ENCODE results near the gene TRABD.
A peak's percentile ranks its signal among the peaks of the same experiment; 100 is the strongest.

The TRABD gene

DNA sequence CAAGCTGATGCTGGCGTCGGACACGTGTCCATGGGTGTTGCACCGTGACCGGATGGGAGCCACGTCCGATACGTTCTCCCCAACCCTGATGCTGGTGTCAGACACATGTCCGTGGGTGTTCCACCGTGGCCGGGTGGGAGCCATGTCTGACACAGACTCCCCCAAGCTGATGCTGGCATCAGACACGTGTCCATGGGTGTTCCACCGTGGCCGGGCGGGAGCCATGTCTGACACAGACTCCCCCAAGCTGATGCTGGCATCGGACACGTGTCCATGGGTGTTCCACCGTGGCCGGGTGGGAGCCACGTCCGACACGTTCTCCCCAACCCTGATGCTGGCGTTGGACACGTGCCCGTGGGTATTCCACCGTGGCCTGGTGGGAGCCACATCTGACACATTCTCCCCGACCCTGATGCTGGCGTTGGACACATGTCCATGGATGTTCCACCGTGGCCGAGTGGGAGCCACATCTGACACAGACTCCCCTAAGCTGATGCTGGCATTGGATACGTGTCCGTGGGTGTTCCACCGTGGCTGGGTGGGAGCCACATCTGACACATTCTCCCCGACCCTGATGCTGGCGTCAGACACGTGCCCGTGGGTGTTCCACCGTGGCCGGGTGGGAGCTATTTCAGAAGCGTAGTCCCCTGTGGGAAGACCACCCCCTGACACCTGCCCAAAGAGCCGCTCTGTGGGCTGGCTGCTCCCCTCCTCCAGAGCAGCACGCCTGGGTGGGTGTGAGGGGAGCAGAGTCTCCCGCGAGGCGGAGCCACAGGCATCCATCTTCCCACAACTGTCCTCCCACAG lies 35.1 kb downstream of the TRABD start:
- no peak for DNase-seq

DNA sequence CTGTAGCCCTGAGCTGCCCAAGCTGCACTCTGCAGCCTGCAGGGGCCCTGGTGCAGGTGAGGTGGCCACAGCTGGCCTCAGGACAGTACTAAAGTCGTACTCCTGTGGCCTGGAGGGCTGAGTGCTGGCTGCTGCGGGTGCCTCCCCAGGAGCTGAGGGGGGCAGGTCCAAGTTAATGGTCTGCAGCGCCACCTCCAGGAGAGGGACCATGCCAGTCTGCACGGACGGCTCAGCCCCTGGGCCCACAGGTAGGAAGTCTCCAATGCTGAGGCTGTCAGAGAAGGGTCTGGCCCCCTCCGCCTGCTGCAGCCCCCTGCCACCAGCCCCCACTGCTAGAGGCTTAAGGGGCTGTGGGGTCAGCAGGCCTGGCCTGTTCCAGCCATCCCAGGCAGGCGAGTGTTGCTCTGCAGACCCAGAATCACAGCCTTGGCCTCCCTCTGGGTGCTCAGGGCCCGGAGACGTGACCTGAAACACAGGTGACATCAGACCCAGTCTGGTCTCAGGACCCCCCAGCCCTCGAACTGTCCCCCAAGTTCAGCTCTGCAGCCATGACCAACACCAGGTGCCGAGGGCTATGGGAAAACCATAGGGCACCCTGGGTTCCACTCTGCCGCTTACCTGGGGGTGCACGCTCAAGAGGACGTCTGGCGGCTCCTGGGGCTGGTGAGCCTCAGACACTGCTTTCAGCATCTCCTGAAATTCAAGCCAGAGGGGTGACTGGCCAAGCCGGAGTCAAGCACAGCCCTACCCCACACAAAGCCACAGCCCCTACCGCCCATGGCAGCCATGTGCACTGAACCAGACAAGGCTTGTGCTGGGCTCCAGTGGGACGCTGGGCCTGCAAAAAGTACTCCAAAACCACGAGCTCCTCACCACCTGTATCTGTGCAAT lies 35.9 kb downstream of the TRABD start:
- no peak for DNase-seq

DNA sequence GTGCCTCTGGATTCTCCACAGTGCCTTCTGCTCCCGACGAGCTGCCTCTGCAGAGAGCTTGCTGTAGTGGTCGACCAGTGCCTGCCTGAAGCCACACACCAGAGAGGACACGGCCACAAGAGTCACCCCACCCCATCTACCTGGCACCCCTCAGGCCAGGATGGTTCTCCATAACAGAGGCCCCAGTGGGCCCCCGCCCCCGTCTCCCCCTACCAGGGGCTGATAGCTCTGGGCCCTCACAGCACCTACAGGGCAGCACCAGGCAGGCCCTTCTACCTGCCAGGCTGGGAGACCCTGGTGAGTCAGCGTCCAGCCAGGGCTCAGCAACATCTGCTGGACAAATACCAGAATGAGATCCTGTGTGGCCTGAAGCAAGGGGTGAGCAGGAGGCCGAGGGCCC lies 36.8 kb downstream of the TRABD start:
- no peak for DNase-seq

DNA sequence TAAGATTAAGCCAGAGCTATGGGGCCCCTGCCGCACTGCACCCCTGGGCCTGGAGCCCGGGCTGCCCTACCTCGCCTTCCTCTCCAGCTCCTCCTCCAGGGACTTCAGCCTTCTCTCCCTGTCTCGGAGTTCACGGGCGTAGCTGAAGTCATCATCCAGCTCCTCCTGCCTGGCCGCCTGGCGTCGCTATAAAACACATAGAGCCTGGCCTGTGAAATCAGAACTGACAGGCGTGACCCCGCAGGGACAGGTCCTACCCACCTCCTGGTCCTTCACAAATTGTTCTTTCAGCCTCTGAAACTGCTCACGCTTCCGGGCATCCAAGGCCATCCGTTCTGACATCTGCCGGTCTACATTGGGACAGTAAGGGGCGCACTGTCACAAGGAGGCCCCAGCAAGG lies 38.4 kb downstream of the TRABD start:
- DNase-seq, result no peak

DNA sequence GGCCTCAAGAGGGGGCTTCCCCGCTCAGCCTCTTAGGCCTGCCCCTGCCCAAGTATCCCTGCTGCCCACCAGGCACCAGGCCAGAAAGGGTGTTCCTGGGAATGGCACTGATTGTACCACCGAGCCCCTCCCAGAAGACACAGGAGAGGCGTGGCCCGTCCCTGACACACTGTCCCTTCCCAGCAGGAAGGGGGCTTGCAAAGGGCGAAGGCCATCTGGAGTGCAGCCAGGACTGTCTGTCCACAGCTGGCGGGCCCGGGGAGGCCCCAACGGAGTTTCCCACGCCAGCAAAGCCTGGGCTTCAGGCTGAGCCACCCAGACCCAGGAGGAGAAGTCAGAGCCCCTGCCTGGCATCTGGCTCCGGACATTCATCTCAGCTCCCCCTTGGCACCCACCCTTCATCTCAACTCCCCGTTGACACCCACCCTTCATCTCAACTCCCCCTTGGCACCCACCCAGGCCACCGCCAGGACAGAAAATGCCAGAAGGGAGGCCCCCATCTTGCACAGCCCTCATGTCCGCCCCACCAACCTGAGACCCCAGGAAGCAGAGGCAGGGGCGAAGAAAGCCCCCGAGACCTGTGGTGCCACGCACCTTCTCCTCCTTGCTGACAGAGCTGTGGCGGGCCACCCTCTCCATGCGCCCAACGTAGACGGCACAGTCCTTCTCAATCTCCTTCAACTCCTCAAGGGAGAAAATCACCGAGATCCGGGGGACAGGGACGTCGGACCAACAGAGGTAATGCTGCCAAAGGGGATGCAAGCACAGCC lies 39.7 kb downstream of the TRABD start:
- no peak for DNase-seq

DNA sequence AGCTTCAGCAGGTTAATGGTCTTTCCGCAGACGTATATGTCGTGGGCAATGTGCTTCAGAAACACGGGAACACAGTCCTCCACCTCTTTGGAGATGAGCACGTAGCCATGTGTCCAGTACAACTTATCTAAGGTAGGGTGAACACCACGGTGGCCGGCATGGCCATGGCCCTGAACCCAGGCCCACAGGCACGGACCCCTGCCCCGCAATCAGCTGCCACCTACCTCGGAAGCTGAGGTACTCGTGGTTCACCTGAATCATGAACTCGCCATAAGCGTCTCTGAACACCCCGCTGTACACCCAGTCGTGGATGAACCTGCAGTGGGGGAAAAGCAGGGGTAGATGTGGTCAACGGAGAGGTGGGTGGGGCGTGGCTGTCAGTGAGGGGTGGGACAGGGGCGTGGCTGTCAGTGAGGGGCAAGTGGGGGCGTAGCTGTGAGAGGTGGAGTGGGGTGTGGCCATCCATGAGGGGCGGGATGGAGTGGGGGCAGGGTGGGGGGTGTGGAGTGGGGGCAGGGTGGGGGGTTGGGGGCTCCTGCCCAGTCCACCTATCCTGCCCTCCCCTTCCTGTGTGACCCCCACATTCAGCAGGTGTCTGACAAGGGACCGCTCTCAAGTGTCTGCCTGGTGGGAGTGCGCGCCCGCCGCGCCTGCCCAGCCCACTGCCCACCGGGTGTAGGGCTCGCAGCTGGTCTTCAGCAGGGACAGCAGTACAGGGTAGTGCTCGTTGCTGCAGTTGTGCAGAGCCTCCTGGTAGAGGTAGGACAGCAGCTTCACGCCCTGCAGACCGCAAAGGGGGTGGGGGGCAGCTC lies 40.6 kb downstream of the TRABD start:
- DNase-seq, result no peak

DNA sequence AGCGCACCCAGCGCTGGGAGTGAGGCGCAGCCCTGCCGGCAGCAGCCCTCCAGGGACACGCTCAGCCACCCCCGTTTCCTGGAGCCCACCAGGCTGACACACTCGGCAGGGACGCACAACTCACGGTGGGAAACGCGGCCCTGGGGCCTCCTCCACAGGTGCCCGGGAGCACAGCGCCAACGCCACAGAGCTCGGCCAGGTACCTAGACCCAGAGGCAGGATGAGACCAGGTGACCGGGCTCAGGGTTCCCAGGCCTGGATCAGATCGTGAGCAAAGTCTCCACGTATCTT lies 41.1 kb downstream of the TRABD start:
- DNase-seq, result no peak

DNA sequence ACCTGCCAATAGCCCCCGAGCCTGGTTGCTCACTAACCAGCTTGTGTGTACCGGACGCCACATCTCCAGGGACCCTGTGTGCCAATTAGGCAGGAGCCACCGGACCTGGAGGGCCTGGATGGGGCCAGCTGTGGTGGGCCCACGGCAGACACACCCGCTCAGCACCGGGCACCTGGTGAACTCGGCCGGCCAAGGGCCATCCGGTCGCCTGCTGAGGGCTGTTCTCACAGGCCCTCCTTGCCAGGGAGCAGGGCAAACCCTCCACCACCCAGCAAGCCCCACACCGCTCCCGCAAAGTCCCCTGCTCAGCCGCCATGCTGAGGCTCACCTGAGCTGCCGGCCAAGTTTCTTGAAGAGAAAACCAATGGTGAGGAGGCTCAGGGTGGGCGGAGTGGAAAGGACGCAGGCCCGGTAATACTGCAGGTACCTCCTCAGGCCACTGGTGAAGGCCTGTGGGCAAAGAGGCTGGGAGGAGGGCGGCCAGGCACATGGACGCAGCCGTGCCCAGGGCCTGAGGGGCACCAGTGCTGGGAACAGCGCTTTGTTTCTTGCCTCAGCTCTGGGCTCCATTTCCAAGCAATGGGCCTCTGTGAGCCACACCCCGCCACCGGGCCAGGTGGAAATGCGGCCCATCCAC lies 42.0 kb downstream of the TRABD start:
- no peak for DNase-seq

DNA sequence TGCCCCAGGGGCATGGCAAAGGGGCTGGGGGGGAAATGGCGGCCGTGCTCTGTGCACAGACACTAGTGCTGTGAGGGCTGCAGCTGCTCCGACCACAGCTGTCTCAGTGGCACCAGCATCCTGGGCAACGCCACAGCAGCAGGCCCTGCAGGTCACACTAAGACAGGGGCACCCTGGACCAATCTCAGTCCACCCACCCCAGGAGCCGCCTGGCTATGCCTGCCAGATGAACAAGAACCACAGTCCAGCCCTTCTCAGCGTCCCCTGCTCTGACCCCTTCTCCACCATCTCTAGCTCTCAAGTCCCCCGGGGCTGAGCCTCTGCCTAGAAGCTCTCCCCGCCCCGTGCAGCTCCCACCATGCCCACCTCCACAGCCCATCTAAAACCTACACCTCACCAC lies 42.7 kb downstream of the TRABD start:
- DNase-seq, result no peak

DNA sequence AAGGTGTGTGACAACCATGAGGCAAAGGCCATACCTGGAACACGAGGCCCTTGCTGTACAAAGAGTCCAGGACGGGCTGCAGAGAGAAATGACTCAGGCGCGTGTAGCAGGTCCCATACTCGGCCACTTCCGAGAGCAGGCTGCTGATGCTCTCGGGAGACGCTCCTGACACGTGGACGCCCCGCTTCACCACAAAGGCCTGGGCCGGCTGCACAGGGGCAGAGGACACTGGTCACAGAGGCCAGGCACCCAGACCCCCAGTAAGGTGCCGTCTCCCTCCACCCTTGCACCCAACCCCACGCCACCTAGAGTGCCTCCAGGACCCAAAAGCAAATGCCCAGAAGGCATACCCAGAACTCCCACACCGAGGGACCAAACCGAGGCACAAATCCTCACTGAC lies 43.7 kb downstream of the TRABD start:
- DNase-seq, result no peak

DNA sequence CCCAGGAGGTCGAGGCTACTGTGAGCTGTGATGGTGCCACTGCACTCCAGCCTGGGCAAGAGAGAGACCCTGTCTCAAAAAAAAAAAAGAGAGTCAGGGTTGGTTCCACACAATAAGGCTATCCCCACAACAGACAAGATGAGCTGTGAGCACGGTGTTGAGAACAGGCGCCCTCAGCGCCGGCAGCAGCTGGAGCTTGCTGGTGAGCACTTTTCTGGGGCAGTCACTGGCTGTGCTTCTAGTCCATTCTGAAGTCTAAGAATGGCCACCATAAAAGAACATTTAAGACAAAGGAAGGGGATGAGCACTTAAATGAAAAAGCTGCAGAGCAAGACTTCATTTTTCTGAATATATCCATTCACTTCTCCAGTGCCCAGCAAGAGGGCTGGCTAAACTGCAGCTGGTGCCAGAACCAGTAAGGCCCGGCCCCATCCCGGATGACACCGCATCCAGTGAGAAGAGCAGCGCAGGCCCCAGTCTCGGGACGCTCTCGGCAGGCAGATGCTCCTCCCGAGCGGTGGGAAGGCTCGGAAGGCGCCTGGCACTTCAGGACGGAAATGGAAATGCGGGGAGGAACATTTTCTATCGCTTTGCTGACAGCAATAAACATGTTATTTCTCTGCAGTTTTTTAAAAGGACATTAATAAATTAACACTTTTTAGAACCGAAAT lies 46.9 kb downstream of the TRABD start:
- no peak for DNase-seq

DNA sequence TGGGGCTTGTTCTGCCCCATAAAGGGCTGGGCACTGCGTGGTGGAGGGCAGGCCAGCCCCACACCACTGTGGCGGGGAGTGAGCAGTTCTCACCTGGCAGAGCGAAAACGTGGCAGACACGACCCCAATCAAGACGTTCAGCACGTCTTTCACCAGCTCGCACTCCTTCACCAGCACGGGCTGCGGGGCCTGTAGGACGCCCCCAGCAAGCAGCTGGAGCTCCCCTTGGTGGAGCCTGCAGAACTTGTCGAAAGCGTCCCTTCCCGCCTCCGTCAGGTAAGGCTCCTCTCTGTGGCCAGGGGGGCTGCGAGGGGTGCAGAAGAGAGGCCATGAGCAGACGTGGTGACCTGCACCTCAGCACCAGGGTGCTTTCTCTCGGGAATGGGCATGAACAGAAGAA lies 47.5 kb downstream of the TRABD start:
- no peak for DNase-seq

DNA sequence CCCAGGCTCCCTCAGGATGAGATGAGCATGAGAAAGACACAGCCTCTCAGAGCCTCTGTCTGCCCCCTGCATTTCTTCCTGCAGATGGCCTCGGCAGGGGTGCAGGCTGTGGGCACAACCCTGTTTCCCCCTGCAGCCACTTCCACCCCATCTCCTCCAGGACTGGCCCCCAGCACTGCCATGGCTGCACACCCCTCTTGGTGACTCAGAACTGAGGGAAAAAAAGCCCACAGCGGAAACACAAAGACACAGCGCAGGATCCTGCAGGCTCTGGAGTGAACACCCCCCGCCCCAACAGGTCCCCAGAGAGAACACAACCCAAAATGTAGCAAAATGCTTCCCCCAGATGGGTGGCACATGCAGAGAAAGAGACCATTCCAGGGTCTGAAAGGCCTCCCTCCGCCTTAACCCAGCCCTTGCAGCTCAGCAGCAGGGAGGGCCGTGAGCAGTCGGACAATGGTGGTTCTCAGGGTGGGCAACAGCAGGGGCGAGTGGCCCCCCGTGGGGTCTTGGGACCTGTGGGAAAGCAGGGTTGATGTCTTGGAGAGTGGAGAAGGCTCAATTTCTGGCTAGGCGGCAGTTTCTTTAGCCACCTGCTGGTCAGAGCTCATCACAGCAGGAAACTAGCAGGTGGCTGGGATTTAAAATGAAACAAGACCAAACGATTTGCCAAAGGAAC lies 51.2 kb downstream of the TRABD start:
- DNase-seq, result no peak

DNA sequence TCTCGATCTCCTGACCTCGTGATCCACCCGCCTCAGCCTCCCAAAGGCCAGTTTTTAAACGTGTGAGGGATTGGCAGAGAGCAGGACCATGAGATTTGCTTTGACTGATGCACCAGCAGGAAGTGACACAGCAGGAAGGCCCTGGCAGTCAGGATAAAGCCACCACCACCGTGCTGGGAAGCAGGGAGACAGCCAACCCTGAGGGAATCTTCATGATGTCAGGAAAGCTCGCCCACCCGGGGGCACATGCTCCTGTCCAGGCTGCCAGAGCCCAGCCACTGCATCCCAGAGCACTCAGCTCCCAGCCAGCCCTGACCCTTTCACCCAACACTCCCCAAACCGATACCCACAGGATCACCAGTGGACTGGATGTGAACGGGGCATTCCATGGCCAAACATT lies 53.0 kb downstream of the TRABD start:
- no peak for DNase-seq

DNA sequence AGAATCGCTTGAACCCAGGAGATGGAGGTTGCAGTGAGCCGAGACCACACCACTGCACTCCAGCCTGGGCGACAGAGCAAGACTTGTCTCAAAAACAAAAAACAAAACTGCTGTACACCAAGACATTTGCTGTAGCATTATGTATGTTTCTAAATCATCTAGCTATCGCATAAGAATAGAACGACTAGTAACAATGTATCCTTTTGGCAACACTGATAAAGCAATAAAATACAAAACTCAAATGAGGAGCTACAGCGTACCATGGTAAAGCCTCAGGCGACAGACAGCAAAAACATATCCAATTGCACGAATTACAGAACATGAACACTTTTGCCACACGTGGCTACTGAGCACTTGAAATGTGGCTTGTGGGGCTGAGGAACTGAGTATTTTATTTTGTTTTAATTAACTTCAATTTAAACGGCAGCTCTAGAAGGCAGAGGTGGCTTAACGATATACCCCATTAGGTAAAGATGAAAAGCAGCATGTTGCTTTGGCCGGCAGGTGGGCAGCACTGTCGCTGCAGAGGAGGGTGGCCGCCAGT lies 56.8 kb downstream of the TRABD start:
- no peak for DNase-seq

DNA sequence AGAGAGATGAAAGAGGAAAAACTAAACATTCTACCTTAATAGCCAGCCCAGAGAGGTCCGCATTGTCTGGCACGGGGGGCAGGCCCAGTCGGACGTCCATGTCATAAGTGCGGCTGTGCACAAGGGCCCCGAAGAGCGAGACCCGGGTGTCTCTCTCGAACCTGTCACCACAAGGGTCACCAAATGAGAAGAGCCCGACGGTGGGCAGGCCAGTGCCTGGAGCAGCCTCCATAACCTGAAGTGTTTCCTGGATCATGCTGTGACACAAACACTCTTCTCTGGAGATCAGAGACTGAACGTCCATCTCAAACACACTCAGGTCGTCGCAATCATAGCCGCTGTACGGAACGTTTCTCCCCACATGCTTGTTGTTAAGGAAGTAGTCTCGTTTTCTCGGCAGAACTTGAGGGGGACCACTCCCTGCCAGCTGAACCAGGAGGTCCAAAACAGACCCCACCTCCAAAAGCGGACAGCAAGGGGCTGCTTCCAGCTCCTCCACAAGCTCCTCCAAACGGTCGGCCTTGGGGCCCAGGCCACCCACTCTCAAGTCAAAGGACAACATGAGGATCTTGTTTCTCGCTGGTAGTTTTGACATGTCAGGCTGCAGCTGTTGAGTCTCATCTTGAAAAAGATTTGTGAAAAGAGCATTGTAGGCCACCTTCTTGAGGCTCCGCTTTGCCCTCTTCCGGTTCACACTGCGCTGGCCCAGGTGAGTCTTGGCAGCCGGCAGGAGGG lies 58.1 kb downstream of the TRABD start:
- no peak for DNase-seq

DNA sequence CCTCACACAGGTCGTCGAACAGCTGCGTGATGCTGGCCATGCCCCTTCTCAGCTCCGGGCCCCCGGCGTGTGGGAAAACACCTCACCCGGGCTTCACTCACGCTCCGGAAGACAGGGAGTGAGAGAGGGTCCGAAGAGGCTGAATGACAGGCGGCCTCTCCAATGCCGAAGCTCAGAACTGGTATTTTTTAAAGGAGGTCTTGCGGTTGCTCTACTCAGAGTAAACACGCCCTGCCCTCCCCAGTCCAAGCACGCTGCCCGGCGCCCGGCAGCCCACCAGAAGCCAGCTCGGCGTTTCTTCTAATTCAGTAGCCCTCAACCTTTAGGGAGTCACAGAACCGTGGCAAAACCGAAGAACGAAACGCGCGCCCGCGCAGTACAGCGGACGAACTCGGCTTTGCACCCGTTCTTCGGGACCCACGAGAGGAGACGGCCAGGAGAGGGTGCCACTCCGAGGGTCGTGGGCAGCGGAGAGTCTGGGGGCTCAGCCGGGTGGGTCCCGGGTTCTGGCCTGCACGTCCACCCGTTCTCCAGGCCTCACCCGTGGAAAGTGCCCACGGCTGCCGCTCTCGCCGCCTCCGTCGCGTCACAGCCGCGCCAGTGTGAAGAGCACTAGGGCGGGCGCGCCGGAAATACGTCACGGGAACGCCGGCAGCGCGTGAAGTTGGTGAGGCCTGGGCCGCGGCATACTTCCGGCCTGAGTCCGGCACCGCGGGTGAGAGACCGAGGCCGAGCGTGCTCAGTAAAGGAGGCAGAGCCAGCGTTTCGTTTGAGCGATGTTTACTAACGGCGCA lies 58.9 kb downstream of the TRABD start, which contains the start of gene TUBGCP6:
TUBGCP6 (minus strand) TSS at position 604 of the 794 bp plus-strand sequence; CDS start at position 40, 564 bp downstream.
- DNase-seq, result peak; percentile 91 to 93

DNA sequence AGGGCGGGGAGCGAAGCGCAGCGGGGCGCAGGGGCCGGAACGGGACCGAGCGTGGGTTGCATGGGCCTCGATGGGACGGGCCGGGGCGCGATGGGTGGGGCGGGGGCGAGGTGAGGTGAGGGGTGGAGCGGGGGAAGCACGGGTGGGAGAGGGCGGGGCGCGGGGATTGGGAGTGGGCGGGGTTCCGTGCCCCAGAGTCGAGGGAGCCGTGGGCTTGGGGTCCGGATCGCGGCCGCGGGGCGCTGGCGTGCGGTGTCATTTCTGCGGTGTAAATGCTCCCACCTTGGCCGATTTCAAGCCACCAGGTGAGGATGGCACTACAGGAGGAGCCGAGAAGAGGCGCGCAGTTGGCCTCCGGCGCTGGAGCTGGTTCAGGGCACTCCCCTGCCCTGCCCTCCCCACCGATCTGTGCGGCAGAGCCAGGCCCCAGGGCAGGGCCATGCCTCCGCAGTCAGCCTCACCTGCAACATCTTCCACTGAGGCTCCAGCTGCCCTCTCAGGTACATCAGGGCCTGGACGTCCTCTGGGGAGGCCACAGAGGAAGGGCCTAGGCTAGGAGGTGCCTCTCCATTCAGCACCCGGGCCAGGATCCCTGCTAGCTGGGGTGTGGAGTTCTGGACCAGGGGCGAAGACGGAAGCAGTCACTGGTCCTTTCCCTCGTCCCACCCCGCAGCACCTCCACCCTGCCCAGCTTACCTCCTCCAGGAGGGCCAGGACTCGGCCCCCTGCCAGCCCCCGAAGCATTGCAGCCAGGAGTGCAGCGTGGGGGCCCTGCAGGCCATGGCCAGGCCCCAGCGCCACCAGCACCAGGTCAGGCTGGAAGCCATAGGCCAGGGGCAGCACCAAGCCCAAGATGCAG lies 59.7 kb downstream of the TRABD start:
- DNase-seq, result peak; percentile 81 to 88
